Stimulated activated CD8-positive, alpha-beta memory T cell treated with anti-CD3 and anti-CD28 coated beads, Interleukin-15, amount 100 ng/mL, for 48 hours (primary cell): ENCODE results near the gene ELSPBP1.
"Not testable (repeated sequence)": the region's sequence is repeated elsewhere in the genome, so short reads cannot be mapped to it uniquely, and the experiment has no call there.

ENCODE experiments used
- DNase-seq, 2 donors: peaks; one replicate each; pipeline ENCODE4 v3.0.0-alpha.2; 2020; ENCODE audit warnings: low read depth in 2 of 2

ELSPBP1 gene

DNA sequence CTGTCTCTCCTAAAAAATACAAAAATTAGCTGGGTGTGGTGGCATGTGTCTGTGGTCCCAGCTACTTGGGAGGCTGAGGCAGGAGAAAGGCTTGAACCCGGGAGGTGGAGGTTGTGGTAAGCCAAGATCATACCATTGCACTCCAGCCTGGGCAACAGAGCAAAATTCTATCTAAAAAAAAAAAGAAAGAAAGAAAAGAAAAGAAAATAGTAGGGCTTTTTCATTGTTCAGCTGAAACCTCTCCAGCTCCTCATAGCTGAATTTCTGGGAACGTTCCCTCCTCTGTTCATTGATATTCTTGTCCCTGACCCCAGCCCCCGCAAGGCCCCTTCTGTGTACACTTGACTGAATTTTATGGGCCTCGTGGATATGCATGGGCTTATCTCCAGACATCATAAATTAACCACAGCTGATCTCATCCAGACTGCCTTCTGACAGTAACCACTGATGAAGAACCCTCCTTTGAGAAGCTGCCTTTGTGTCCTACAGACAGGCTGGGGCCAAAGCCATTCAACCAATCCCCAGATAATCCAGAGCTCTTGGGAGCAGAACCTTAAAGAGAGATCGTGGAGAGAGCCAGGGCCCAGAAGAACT, at the start of gene ELSPBP1:
Gene ELSPBP1 (plus strand): TSS at position 424 of the 594 bp plus-strand sequence. CDS start 14,036 bp downstream, outside the sequence.
- DNase-seq: no peak

DNA sequence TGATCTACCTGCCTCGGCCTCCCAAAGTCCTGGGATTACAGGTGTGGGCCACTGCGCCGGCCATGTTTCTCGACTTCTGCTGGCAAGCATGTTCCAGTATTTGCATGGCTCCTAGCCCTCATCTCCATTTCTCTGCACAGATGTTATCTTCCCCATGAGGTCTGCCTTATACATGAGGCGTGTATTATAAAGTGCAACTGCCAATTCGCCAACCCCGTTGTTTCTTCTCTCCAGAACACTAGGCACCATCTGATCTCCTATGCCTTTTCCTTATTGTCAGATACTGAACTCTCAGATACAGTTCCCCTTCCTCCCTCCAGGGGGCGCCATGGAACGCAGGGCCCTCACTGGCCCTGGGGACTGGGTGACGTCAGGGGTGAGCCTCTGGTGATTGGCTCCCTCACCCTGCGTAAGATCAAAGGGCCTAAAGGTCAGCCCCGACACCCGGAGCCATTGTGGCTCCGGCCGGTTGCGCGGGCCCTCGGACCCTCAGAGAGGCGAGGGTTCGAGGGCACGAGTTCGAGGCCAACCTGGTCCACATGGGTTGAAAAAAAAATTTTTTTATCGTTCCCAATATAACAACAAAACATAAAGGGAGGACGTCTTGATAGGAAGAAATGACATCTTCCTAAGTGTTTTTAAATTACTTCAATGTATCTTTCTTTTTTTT, 44.4 kb upstream of the ELSPBP1 start:
- DNase-seq: not testable (repeated sequence)

DNA sequence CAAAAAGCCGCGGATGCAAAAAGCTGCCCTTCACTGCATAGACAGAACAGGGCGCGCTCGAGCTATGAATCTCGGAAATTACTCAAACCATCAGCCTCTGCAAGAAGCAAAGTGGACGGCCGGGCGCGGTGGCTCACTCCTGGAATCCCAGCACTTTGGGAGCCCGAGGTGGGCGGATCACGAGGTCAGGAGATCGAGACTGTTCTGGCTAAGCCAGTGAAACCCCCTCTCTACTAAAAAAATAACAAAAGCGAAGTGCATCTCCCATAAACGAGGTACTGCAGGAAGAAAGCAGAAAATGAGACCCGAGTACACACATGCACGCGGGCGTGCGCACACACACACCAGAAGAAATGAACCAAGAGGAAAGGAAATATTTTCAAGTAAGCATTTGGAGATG, 42.3 kb upstream of the ELSPBP1 start:
- not testable (repeated sequence) for DNase-seq

GRCh38 chr19:47955936-47956335, 38.5 kb upstream of the ELSPBP1 start:
- not testable (repeated sequence) for DNase-seq

- no peak for DNase-seq
These were observed 20.9 kb upstream of the ELSPBP1 start for GRCh38 chr19:47973529-47973928.

GRCh38 chr19:47991191-47991808, 3.1 kb upstream of the ELSPBP1 start:
- no peak for DNase-seq

GRCh38 chr19:47992070-47992469, 2.4 kb upstream of the ELSPBP1 start, which contains the start of gene BSPH1:
Gene BSPH1 (minus strand): TSS chr19:47992170. CDS start chr19:47992081, 89 bp downstream.
- DNase-seq: no peak

- no peak for DNase-seq
These were observed 1.8 kb downstream of the ELSPBP1 start for GRCh38 chr19:47996230-47996727.

DNA sequence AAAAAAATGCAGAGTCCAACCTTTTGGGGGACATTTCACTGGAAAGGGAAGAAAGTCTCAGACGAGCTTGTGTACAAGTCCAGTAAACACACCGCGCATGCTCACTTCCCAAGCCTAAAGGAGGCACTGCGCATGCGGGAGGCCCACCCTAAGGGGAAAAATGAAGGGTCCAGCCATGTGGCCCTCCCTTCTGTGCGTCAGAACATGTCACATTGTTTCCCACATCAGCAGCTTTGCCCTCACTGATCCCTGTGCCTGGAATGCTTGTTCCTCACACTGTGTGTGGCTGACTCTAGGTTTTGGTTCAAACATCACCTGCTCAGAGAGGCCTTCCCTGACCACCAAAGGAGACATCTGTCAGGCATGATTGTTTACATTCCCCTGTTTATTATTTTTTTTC, 4.4 kb downstream of the ELSPBP1 start:
- DNase-seq: no peak

DNA sequence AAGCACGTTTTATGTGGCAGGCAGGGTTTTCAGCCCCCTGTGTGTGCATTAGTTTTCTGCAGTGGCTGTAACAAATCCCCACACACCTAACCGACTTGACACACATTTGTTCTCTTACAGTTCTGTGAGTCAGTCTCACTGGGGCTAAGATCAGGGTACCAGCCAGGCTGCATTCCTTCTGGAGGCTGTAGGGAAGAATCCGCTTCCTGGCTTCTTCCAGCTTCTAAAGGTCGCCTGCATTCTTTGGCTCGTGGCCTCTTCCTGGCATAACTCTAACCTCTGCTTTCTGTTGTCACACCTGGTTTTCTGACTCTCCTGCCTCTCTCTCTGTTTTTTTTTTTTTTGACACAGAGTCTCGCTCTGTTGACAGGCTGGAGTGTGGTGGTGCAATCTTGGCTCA, 6.4 kb downstream of the ELSPBP1 start:
- no peak for DNase-seq

DNA sequence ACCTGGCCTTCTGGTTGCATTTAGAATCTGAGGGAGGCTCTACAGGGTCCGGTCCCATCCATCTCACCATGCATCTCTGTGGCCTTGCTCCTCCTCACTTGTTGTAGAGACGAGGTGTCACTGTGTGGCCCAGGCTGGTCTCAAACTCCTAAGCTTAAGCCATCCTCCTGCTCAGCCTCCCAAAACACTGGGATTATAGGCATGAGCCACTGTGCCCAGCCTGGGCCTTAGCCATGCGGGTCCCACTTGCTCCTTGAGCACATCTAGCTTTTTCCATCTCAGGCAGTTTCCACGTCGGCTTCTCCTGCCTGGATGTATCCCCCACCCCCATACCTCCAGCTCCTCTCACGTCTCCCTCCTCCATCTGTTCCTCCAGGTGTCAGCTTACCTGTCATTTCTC, 9.8 kb downstream of the ELSPBP1 start:
- DNase-seq: no peak

- DNase-seq: no peak
These were observed 12.3 kb downstream of the ELSPBP1 start for GRCh38 chr19:48006762-48007161.

GRCh38 chr19:48010932-48011758, 16.7 kb downstream of the ELSPBP1 start:
- DNase-seq: no peak

GRCh38 chr19:48020686-48021085, 26.3 kb downstream of the ELSPBP1 start:
- no peak for DNase-seq

- DNase-seq: no peak
These were observed 28.6 kb downstream of the ELSPBP1 start for GRCh38 chr19:48023011-48023410.

DNA sequence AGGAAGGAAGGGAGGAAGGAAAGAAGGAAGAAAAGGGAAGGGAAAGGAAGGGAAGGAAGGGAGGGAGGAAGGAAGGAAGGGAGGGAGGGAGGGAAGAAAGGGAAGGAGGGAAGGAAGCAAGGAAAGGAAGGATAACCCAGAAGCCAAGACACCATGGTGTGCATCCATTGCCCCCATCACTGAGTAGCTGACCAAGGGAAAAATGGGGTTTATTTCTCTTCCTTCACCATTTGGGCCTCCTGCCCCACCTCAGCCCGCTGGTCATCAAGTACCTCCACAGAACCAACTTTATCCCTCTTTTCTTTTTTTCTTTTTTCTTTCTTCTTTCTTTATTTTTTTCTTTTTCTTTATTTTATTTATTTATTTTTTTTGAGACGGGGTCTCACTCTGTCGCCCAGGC, 29.1 kb downstream of the ELSPBP1 start:
- DNase-seq: no peak

- no peak for DNase-seq
These were observed 31.0 kb downstream of the ELSPBP1 start for GRCh38 chr19:48025480-48025879.

DNA sequence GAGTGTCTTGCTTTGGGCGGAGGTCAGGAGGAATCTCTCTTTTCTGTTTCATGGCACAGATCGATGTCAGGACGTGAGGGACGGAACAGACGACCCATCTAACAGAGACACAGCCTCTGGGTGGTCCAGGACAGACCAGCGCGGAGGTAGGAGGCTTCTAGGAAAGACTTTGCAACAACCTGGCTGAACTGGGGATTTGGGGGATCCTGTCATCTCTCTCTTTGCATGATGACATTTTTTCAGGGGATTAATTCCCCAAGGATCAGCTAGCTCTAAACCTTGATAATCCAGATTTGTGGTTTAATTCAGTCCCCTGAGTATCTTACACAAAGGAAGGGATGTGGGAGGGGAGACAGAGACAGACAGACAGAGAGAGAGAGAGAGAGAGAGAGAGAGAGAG, 35.0 kb downstream of the ELSPBP1 start:
- DNase-seq: no peak

GRCh38 chr19:48030073-48030472, 35.6 kb downstream of the ELSPBP1 start:
- no peak for DNase-seq

DNA sequence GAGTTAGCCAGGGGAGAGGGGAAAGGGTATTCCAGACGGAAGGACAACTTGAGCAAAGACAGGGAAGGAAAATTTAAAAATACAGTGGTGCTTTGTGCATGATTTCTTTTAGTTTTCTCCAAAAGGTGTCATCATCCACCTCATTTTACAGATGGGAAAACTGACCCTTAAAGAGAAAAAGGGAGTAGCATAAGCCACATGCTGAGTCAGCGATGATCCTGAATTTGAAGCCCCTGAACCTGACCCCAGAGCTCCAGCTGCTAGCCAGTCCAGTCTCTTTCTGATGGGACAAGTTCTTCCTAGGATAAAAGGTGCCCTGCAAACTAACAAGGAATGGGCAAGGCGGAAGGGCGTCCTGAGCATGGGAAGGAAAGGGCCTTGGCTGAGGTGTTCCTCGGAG, 39.2 kb downstream of the ELSPBP1 start:
- no peak for DNase-seq

GRCh38 chr19:48036765-48037164, 42.3 kb downstream of the ELSPBP1 start:
- no peak for DNase-seq
